ENCODE data around the gene MAGEF1. TPM values are rescaled to one million over a fixed set of nuclear protein-coding genes. Genes with fewer than 3 reads are reported as not detected.
A peak's percentile ranks its signal among the peaks of the same experiment; 100 is the strongest.

Gene MAGEF1
- total RNA-seq, 2 donors from 2014 or later = 61.3 to 86.5 TPM

DNA sequence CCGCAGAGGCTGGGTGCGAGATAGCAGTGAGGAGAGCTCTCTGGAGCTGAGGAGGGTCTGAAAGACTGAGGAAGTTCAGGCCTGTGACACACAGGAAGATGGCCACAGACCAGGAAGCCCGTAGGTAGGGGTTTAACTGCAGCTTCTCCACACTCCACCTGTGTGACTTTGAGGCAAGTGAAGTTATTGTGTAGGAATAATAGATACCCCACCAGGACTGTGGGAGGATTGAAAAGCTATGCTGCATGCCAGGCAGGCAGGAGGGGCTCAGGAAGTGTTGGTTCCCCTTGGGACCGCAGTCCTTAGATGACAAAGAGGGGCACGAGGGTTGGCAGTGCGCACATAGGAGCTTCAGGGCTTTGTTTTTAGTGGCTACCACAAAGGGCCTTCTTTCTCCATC lies 50.9 kb downstream of the MAGEF1 start:
- H3K27ac Mint-ChIP-seq = peak overlapping the region; percentile 42
- Histone ChIP-seq H3K9me3 (ENCODE audit: control insufficient read depth, low read length) (no peaks in the 10 kb centered on the region), H3K27me3 (ENCODE audit: control insufficient read depth, insufficient read depth, low read length, poor library complexity, severe bottlenecking) (no peaks in the 10 kb centered on the region), H3K4me3 (ENCODE audit: low read length) (no peak overlapping the region), H3K9ac (ENCODE audit: extremely low read depth, low read length, poor library complexity, severe bottlenecking) (no peak overlapping the region), H3K36me3 (ENCODE audit: control insufficient read depth, insufficient read depth, low read length) (no peaks in the 10 kb centered on the region), H3K27ac (ENCODE audit: low read depth, low read length) (no peak overlapping the region), H3K4me1 (ENCODE audit: control insufficient read depth, insufficient read depth, low read length) (peaks cover 23% of the 10 kb centered on the region)
- H3K4me3 Mint-ChIP-seq = no peak overlapping the region
- H3K36me3 Mint-ChIP-seq (ENCODE audit: low read depth) = no peaks in the 10 kb centered on the region
- TF ChIP-seq, protein P1, sequence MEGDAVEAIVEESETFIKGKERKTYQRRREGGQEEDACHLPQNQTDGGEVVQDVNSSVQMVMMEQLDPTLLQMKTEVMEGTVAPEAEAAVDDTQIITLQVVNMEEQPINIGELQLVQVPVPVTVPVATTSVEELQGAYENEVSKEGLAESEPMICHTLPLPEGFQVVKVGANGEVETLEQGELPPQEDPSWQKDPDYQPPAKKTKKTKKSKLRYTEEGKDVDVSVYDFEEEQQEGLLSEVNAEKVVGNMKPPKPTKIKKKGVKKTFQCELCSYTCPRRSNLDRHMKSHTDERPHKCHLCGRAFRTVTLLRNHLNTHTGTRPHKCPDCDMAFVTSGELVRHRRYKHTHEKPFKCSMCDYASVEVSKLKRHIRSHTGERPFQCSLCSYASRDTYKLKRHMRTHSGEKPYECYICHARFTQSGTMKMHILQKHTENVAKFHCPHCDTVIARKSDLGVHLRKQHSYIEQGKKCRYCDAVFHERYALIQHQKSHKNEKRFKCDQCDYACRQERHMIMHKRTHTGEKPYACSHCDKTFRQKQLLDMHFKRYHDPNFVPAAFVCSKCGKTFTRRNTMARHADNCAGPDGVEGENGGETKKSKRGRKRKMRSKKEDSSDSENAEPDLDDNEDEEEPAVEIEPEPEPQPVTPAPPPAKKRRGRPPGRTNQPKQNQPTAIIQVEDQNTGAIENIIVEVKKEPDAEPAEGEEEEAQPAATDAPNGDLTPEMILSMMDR (conservative IDR thresholded peaks at IDR 0.05) = no peak
- WGBS, 2 experiments (ENCODE audit: insufficient coverage in 1 of 2, insufficient read length in 1 of 2) = 81 to 91% methylated on average over 3 to 6 of the region's 6 CpGs
- no peaks in the 10 kb centered on the region for H3K27me3 Mint-ChIP-seq (ENCODE audit: insufficient read depth)
- peak; percentile 51 for DNase-seq
- H3K4me1 Mint-ChIP-seq = peaks cover 60% of the 10 kb centered on the region
- no peaks in the 10 kb centered on the region for H3K9me3 Mint-ChIP-seq

Other genes starting within 250 kb of the MAGEF1 start
- gene EPHB3, start 150.3 kb downstream of the MAGEF1 start, total RNA-seq = 10 to 100 TPM; 32.7 to 36.9 TPM
- 10 to 100 TPM; 49.7 to 70.0 TPM for gene VPS8, start 100.1 kb upstream of the MAGEF1 start, total RNA-seq